Measurements from ENCODE around the gene FAM163B. TPM values are rescaled to one million over a fixed set of nuclear protein-coding genes. Genes with fewer than 3 reads are reported as not detected.

FAM163B gene
- total and polyA plus RNA-seq, 2 donors (not counting 3 experiments of a cell fraction or from before 2014, with no cell fraction given), result not detected

DNA sequence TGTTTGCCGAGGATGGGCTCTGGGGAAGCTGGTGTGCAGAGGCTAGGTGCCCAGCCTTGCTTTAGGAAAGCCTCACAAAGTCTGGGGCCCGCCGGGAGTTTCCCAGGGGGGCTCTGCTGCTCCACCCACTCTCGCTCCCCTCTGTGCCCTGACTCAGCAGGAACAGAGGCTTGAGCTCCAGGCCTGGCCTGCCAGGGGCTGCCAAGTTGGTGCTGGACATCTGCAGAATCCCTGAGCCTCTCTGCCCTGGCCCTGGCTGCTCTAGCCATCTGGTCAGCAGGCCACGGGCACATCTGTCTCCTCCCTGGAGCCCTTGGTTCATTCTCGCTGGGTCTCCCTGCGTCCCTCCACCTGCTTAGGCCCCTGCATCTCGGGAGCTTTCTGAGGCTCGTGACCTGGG is 75.3 kb downstream of the FAM163B start:
- FAIRE-seq, result no peak
- dilution Hi-C loops (cut with MboI; ENCODE audit: extremely low pct_ligation_motif_present, low sequenced_read_pairs), result no loop called here
- BruUV-seq (replicated peaks), result no TSS peak
- Histone ChIP-seq H3K36me3 (ENCODE audit: control insufficient read depth in 2 of 2, extremely low read depth in 1 of 2, insufficient read depth in 2 of 2, low read length in 2 of 2) (no peaks in the 10 kb centered on the region), H3K27ac (ENCODE audit: insufficient read depth, low read depth, low read length) (no peak overlapping the region), H4K20me1 (replicated peaks; ENCODE audit: control insufficient read depth, extremely low read depth, insufficient read depth, low read length) (no peaks in the 10 kb centered on the region), H3K9me3 (replicated peaks; ENCODE audit: control insufficient read depth, insufficient read depth, low read length) (no peaks in the 10 kb centered on the region), H3K79me2 (ENCODE audit: control insufficient read depth, insufficient read depth, low read length) (no peaks in the 10 kb centered on the region), H3K9me1 (replicated peaks; ENCODE audit: control insufficient read depth, extremely low read depth, insufficient read depth, low read length) (no peaks in the 10 kb centered on the region), H3K27me3 (ENCODE audit: control insufficient read depth in 2 of 2, insufficient read depth in 2 of 2, low read length in 2 of 2) (peaks cover 9 to 15% of the 10 kb centered on the region in 2 experiments), H2AFZ (ENCODE audit: low read depth, low read length) (no peak overlapping the region), H3K4me3 (replicated peaks in 1 of 3; ENCODE audit: insufficient read depth in 1 of 3, low read depth in 1 of 3, low read length in 3 of 3) (no peak overlapping the region), H3K4me1 (ENCODE audit: control insufficient read depth, extremely low read depth, insufficient read depth, low read length) (no peaks in the 10 kb centered on the region), H3K9ac (replicated peaks; ENCODE audit: extremely low read depth, insufficient read depth, low read length) (no peak overlapping the region), H3K4me2 (ENCODE audit: insufficient read depth, low read length) (no peak overlapping the region)
- ChIA-PET POLR2A (no interaction called here), CTCF (interaction anchor here (0.9 to 2.9 kb wide), 5 partner anchors 191 to 460 kb away, joined by 4 to 10 read pairs (median 5); no protein-coding TSS in a partner anchor)
- TF ChIP-seq GATA2 (IDR thresholded peaks at IDR 0.05; ENCODE audit: insufficient read depth, insufficient read length, low read depth, low read length), result no peak
- TF ChIP-seq FOS (IDR thresholded peaks at IDR 0.05; ENCODE audit: borderline replicate concordance, insufficient read depth, low read length), result no peak
- TF ChIP-seq, protein P1, sequence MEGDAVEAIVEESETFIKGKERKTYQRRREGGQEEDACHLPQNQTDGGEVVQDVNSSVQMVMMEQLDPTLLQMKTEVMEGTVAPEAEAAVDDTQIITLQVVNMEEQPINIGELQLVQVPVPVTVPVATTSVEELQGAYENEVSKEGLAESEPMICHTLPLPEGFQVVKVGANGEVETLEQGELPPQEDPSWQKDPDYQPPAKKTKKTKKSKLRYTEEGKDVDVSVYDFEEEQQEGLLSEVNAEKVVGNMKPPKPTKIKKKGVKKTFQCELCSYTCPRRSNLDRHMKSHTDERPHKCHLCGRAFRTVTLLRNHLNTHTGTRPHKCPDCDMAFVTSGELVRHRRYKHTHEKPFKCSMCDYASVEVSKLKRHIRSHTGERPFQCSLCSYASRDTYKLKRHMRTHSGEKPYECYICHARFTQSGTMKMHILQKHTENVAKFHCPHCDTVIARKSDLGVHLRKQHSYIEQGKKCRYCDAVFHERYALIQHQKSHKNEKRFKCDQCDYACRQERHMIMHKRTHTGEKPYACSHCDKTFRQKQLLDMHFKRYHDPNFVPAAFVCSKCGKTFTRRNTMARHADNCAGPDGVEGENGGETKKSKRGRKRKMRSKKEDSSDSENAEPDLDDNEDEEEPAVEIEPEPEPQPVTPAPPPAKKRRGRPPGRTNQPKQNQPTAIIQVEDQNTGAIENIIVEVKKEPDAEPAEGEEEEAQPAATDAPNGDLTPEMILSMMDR (IDR thresholded peaks at IDR 0.05; ENCODE audit: extremely low read depth in 1 of 2, insufficient read depth in 1 of 2, low read depth in 1 of 2, low read length in 2 of 2), result no peak
- TF ChIP-seq, protein P2, sequence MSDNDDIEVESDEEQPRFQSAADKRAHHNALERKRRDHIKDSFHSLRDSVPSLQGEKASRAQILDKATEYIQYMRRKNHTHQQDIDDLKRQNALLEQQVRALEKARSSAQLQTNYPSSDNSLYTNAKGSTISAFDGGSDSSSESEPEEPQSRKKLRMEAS (IDR thresholded peaks at IDR 0.05; ENCODE audit: insufficient read depth, insufficient read length), result no peak
- TF ChIP-seq MYC (IDR thresholded peaks at IDR 0.05; ENCODE audit: low read depth, low read length), result no peak
- TF ChIP-seq EZH2 (IDR thresholded peaks at IDR 0.05; ENCODE audit: borderline replicate concordance, low read depth, low read length, severe bottlenecking), result no peak
- TF ChIP-seq JUN (IDR thresholded peaks at IDR 0.05; ENCODE audit: borderline replicate concordance, insufficient read depth, insufficient read length, low read depth), result no peak
- no peak for TF ChIP-seq POLR2A (IDR thresholded peaks at IDR 0.05; ENCODE audit: low read depth, low read length)
- no peak for TF ChIP-seq POLR2AphosphoS5 (IDR thresholded peaks at IDR 0.05; ENCODE audit: insufficient read depth, low read depth, low read length)
- no peak for DNase-seq (ENCODE audit: low read depth, low spot score)
- intact Hi-C loops (cut with micrococcal nuclease), result loop anchor here (1.0 to 5.0 kb wide), 3 partner anchors 192 to 460 kb away; no protein-coding TSS in a partner anchor

All from endothelial cell of umbilical vein (primary cell).